Left lobe of liver (tissue), 2 donors: ENCODE results near the gene CCDC187. TPM values are rescaled to one million over a fixed set of nuclear protein-coding genes. Genes with fewer than 3 reads are reported as not detected.
"Not testable (repeated sequence)": the region's sequence is repeated elsewhere in the genome, so short reads cannot be mapped to it uniquely, and the experiment has no call there.

Experiments used
- ATAC-seq: fragments of 200-7000 bp; cut with Tn5 transposase; one replicate; pipeline ENCODE4 v1.9.1; 2020; ENCODE audit warnings: mild to moderate bottlenecking, moderate library complexity
- DNase-seq: peaks from one replicate; pipeline ENCODE4 v3.0.0-alpha.2; 2020; ENCODE audit warnings: low spot score
- total RNA-seq: library from RNA; stranded (reverse); gene quantifications from one replicate; pipeline ENCODE4 v1.2.1, GENCODE V29; 2021
- donor health status: DM: no; HTN: no; CAD: no; lungs with moderate emphysema.
- donor health status: DM: no; HTN: yes; CAD: no.

CCDC187 gene
- total RNA-seq = 0.03 TPM

GRCh38 chr9:136303825-136304416 is at the start of gene CCDC187:
CCDC187 (minus strand) TSS chr9:136304094; CDS start chr9:136303830, 264 bp downstream.
- DNase-seq = no peak
- ATAC-seq = no peak

GRCh38 chr9:136353088-136353487 is 49.2 kb upstream of the CCDC187 start:
- no peak for ATAC-seq
- DNase-seq = no peak

DNA sequence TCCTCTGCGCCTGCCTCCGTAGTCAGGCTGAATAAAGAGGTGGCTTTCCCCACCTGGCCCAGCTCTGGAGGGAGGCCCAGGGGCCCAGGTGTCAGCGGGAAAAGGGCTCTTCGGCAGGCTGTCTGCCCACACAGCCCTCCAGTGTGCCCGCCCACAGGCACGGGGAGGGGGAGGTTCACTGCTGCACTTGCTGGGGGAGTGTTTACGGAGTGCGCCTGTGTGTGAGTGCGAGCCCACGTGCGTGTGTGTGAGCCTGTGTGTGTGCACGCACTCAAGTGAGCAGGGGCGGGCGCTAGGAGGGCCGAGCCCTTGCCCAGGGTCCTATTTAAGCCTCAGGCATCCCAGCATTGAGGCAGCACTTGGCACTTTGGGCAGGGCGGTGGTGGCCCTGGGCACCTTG is 48.8 kb upstream of the CCDC187 start:
- DNase-seq (no peak), ATAC-seq (no peak)

DNA sequence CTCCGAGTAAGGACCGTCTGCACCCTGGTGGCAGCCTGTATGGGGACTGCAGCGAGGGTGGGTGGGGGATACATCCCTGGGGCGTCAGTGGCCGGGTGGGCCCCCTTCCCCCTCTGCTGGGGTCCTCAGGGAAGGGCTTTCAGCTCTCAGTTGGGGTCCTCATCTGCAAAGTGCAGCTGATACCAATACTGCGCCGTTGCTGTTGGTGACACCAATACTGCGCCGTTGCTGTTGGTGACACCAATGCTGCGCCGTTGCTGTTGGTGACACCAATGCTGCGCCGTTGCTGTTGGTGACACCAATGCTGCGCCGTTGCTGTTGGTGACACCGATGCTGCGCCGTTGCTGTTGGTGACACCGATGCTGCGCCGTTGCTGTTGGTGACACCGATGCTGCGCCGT is 48.0 kb upstream of the CCDC187 start:
- DNase-seq, ATAC-seq: not testable (repeated sequence)

GRCh38 chr9:136351252-136351800 is 47.4 kb upstream of the CCDC187 start:
- no peak for ATAC-seq
- no peak for DNase-seq

DNA sequence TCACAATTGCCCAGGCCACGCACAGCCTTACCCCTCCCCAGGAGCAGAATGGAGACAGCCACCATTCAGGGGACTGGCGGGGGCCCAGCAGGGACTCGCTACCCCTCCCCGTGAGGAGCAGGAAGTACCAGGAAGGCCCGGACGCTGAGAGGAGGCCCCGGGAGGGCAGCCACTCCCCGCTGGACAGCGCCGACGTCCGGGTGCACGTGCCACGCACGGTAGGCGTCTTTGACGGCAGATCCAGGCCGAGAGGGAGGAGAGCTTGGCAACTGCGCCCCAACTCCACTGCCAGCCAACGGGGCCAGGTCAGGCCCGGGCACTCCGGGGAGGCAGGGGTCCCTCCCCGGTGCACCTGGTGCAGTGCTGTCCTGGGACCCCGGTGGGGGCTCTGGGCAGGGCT is 45.7 kb upstream of the CCDC187 start:
- no peak for DNase-seq
- ATAC-seq = no peak

DNA sequence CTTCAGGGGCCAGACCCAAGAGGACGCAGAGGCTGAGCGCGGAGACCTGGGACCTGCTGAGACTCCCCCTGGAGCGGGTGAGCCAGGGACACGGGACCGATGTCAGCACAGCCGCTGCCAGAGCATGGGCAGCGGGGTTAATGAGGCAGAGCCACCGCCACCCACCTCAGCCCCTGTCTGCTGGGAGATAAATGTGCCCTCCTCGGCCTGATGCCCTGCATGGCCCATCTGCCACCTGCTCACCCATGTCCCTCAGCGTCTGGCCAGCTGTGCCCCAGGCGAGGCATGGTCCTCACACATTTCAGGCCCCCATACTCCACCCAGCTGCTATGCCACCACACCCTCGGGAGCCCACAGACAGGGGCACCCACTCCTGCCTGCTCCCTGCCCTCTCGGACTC is 44.8 kb upstream of the CCDC187 start:
- no peak for ATAC-seq

GRCh38 chr9:136347472-136348256 is 43.8 kb upstream of the CCDC187 start:
- ATAC-seq (no peak), DNase-seq (no peak)

More for the DNA sequence above, 44.8 kb upstream of the CCDC187 start:
- no peak for DNase-seq

DNA sequence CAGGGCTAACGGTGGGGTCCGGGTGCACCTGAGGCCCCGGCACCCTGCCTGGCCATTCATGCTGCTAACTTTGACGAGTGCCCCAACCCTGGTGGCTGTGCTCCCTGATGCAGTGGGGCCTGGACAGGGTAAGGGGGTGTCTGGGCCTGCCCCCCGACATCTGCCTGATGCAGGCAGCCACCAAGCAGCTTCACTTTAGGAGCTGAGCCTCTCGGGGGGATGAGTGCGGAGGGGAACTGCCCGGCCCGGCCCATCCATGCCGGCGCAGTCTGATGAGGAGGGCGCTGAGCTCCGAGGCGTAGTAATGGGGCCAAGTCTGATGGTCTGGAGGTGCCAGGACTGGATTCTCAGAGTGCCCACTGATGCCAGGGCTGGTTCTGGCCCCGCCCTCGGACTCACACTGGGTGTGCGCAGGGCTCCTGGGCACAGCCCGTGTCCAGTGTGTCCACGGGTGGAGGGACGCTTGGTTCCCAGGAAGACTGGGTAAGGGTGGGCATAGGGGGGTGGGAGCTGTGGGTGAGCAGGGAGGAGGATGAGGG is 43.1 kb upstream of the CCDC187 start:
- ATAC-seq (no peak), DNase-seq (no peak)

DNA sequence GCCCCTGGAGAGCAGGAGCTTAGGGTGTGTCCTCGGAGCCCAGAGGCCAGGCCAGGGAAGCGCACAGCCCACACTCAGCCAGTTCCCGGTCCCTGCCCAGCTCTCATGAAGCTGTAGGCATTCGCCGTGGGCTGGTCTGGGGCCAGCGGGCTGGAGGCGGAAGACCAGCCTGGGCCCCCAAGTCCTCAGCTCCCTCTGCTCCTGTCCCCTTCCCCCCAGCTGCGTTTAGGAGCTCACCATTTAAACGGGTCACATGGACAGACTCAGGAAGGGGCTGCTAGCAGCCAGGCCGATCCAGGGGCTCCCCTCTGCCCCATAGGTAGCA is 42.2 kb upstream of the CCDC187 start:
- ATAC-seq = no peak
- no peak for DNase-seq

- peak; percentile 73 for ATAC-seq
- DNase-seq = peak; percentile 81
Measured at GRCh38 chr9:136345281-136346156, 41.6 kb upstream of the CCDC187 start.

DNA sequence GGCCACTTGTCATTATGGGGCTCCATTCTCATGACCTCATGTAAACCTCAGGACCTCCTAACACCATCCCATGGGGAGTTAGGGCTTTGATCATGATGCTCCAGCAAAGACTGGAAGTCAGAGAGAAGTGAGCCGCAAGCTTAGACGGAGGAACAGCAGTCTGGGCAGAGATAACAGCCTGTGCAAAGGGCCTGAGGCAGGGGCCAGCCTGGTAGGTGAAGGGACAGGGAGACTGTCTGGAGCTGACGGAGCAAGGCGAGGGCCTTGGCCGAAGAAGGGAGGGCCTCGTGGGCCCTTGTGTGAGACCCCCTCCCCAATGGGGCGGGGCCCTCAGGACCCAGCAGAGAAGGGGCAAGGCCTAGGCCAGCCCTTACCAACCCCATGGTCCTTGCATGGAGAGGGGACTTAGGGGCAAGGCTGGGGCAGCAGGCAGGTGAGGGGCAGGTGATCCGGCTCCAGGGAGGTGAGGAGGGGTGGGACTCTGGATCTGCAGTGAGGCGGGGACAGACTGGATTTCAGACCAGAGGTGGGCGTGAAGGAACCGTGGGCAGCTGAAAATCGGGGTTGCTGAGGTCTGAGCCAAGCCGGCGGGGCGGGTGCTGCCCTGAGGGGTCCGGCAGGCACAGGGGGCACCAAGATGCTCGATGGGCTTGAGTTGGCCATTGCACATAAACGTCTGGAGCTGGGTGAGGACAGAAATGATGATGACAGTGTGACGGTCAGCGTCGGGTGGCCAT is 40.8 kb upstream of the CCDC187 start:
- DNase-seq = no peak
- ATAC-seq = no peak

DNA sequence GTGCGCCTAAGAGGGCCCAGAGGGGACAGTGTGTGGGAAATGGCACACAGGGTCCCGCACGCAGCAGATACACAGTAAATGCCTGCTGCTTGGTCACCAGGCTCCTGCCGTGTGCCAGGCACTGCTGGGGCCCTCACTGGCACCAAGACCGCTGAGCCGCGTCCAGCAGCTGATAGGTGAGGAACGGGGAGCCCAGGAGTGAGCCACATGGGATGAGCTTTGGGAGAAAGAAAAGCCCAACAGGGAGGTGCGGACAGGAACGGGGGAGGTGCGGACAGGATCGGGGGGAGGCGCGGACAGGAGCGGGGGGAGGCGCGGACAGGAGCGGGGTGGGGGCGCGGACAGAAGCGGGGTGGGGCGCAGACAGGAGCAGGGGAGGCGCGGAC is 40.0 kb upstream of the CCDC187 start:
- DNase-seq (no peak), ATAC-seq (no peak)

GRCh38 chr9:136343121-136343883 is 39.4 kb upstream of the CCDC187 start:
- ATAC-seq (peak; percentile 36), DNase-seq (no peak)

DNA sequence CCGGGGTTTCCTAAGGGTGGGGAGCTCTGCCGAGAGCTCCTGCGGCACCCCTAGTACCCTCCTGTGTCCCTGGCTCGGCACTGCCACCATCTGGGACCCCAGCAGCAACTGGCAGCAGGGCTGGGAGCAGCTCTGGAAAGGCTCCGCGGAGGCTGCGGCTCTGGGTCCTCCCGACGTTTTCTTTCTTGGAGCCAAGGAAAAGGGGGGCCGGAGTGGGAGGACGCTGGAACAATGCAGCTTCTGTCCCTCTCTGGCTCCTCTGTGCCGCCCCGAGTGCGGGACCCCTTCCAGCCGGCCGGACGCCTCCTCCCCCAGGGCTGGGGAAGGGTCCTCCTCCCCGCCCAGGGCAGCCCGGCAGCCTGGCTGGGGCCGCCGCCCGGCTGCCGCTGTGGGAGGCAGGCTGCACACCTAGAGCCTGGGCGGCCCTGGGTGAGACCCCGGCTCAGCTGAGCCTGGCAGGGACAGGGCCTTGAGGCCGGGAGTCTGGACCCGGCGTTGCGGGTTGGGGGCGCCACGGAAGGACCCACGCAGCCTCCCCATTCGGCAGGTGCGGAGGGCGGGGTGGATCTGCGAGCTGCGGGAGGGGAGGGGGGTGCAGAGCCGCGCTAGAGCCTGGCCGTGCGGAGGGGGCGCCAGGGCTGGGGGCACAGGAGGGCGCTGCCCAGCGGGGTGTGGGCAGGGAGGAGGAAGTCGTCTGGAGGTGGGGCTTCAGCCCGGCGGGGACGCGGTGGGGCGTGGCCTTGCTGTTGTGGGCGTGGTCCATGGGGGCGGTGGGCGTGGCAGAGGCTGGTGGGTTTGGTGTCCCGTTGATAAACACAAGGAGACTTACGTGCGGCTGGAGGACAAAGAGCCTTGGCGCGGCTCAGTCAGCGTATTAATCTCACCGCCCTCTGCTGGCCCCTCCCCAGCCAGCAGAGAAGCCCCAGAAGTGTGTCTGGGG is 38.6 kb upstream of the CCDC187 start:
- DNase-seq (peak; percentile 88), ATAC-seq (peak; percentile 63)

GRCh38 chr9:136341769-136342168 is 37.9 kb upstream of the CCDC187 start:
- ATAC-seq (no peak), DNase-seq (no peak)

- ATAC-seq (peak; percentile 45), DNase-seq (peak; percentile 85)
Measured at GRCh38 chr9:136341042-136341655, 37.3 kb upstream of the CCDC187 start.

GRCh38 chr9:136340356-136341041 is 36.6 kb upstream of the CCDC187 start:
- DNase-seq = no peak
- ATAC-seq = no peak
